Neural progenitor cell (in vitro differentiated cells): ENCODE measurements around the gene MAPRE2.

Experiments used
- CTCF ChIP-seq: fragments of 200-600 bp; sonication (generic); IDR thresholded peaks from 2 replicates; pipeline ENCODE4 v1.5.1; 2017; ENCODE audit warnings: antibody characterized with exemption, mild to moderate bottlenecking
- EZH2 ChIP-seq: fragments of 200-600 bp; sonication (generic); IDR thresholded peaks from 2 replicates; pipeline ENCODE4 v1.6.1; 2017; ENCODE audit warnings: antibody characterized with exemption, mild to moderate bottlenecking, moderate library complexity
- EZH2phosphoT487 ChIP-seq: fragments of 200-600 bp; sonication (generic); IDR thresholded peaks from 2 replicates; pipeline ENCODE4 v1.6.1; 2017; ENCODE audit warnings: antibody characterized with exemption

- TF ChIP-seq CTCF (peak; percentile 79), EZH2 (no peak), EZH2phosphoT487 (no peak)
Measured at GRCh38 chr18:35143622-35144596, 102.7 kb downstream of the MAPRE2 start.
